Aorta (tissue), 5 donors: Measurements from ENCODE around the gene PROB1. TPM values are rescaled to one million over a fixed set of nuclear protein-coding genes. Genes with fewer than 3 reads are reported as not detected.
A peak's percentile ranks its signal among the peaks of the same experiment; 100 is the strongest.

Experiments
- ATAC-seq: fragments of 200-7000 bp; cut with Tn5 transposase; one replicate; pipeline ENCODE4 v1.9.1; 2022; ENCODE audit warnings: moderate library complexity; ENCODE audit not compliant: low FRiP score
- DNase-seq, 2 donors: peaks; one replicate each; pipeline ENCODE4 v3.0.0-alpha.2; 2020
- H3K27ac ChIP-seq, 2 donors: one replicate each; pipeline ENCODE4 v1.5.1; 2013; ENCODE audit warnings: low read length in 2 of 2, mild to moderate bottlenecking in 2 of 2, moderate library complexity in 2 of 2, control low read depth in 1 of 2, inconsistent platforms in 1 of 2, low read depth in 1 of 2
- H3K27me3 ChIP-seq, 2 donors: one replicate each; pipeline ENCODE4 v1.6.1; 2013; ENCODE audit warnings: control low read depth in 1 of 2, low read length in 1 of 2, mild to moderate bottlenecking in 1 of 2, moderate library complexity in 1 of 2; ENCODE audit not compliant: insufficient read depth in 2 of 2, control insufficient read depth in 1 of 2
- H3K36me3 ChIP-seq, 2 donors: one replicate each; pipeline ENCODE4 v1.6.1; 2013; ENCODE audit warnings: control low read depth in 1 of 2, low read length in 1 of 2, mild to moderate bottlenecking in 1 of 2; ENCODE audit not compliant: insufficient read depth in 2 of 2, control insufficient read depth in 1 of 2
- H3K4me1 ChIP-seq, 2 donors: one replicate each; pipeline ENCODE4 v1.6.1; 2013; ENCODE audit warnings: low read length in 2 of 2, control low read depth in 1 of 2, mild to moderate bottlenecking in 1 of 2, moderate library complexity in 1 of 2; ENCODE audit not compliant: insufficient read depth in 2 of 2, control insufficient read depth in 1 of 2
- H3K4me3 ChIP-seq, 2 donors: one replicate each; pipeline ENCODE4 v1.5.1; 2013; ENCODE audit warnings: low read length in 2 of 2, control low read depth in 1 of 2, mild to moderate bottlenecking in 1 of 2
- H3K9me3 ChIP-seq: one replicate; pipeline ENCODE4 v1.6.1; 2013; ENCODE audit warnings: mild to moderate bottlenecking, low read length; ENCODE audit not compliant: control insufficient read depth
- WGBS, 2 donors: extraction: QIAGEN DNeasy Blood & Tissue Kit; methylation state at CpG; one replicate each; pipeline ENCODE4 v1.1.7; 2013; 5-methylcytosine and 5-hydroxymethylcytosine counted together
- intact Hi-C, 2 donors: fragments of 100-400 bp; cut with DNase I; formaldehyde crosslinking; loops; one replicate each; pipeline versions ENCODE4 v1.14.2 to v1.15.0; 2022
- polyA plus RNA-seq, 2 donors: library from polyadenylated mRNA; stranded (reverse); fragments of 200-250 nt; gene quantifications; one replicate each; pipeline ENCODE4 v1.2.3, GENCODE V29; 2013
- total RNA-seq, 2 donors: library from RNA; stranded (reverse); fragmentation: NEBNext Ultra II Directional; extraction: Animal tissue kit (Norgen Biotek cat#: 25700); gene quantifications; one replicate each; pipeline ENCODE4 v1.2.1, GENCODE V29; 2021
- donor health status: healthy with polysubstance abuse.
- donor health status: Bipolar disorder and iron deficiency.
- donor health status: DM: no; HTN: no; CAD: no.
- donor health status: DM: no; HTN: no; CAD: no.
- donor health status: DM: yes; HTN: yes; CAD: no.

Gene PROB1
- total and polyA plus RNA-seq, 4 donors = 0.13 to 3.0 (median 1.1) TPM

DNA sequence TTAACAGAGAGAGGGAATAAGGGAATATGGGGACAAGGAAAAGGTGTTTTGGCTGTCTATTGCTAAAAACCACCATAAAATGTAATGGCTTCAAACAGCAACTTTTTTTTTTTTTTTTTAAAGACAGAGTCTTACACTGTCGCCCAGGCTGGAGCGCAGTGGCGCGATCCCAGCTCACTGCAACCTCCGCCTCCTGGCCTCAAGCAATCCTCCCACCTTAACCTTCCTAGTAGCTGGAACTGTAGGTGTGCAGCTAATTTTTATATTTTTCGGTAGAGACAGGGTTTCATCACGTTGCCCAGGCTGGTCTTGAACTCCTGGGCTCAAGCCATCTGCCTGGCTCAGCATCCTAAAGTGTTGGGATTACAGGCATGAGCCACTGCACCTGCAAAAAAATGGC is 13.3 kb upstream of the PROB1 start:
- Histone ChIP-seq H3K27ac (no peak overlapping the region), H3K36me3 (peaks cover 0 to 1% of the 10 kb centered on the region in 2 donors), H3K4me1 (no peaks in the 10 kb centered on the region), H3K9me3 (no peaks in the 10 kb centered on the region), H3K27me3 (no peaks in the 10 kb centered on the region), H3K4me3 (no peak overlapping the region)
- ATAC-seq (no peak), DNase-seq (no peak)
- intact Hi-C loops = no loop called here
- 88 to 94% methylated on average over 7 of the region's 7 CpGs for WGBS, 2 donors

DNA sequence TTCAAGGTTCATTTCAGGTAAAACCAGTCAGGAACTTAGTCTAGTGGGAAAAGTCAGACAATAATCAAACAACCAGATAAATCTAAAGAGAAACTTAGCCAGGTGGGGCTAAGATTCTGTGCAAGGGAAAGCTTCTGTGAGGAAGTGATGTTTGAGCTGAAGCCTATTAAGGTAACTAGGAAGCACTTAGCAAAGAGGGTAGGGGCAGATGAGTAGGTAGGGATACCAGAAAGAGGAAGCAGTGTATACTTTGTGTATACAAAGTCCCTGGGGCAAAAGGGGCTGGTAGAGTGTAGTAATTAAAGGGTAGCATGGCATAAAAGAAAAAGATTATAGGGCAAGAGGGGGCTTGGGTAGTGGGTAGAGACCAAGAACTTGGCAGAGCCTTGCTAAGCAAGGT is 12.6 kb upstream of the PROB1 start:
- no peak overlapping the region for H3K27ac ChIP-seq
- intact Hi-C loops = no loop called here
- no peaks in the 10 kb centered on the region for H3K4me1 ChIP-seq
- H3K9me3 ChIP-seq = no peaks in the 10 kb centered on the region
- no peaks in the 10 kb centered on the region for H3K36me3 ChIP-seq
- ATAC-seq = no peak
- no peak for DNase-seq
- H3K4me3 ChIP-seq = no peak overlapping the region
- no peaks in the 10 kb centered on the region for H3K27me3 ChIP-seq

DNA sequence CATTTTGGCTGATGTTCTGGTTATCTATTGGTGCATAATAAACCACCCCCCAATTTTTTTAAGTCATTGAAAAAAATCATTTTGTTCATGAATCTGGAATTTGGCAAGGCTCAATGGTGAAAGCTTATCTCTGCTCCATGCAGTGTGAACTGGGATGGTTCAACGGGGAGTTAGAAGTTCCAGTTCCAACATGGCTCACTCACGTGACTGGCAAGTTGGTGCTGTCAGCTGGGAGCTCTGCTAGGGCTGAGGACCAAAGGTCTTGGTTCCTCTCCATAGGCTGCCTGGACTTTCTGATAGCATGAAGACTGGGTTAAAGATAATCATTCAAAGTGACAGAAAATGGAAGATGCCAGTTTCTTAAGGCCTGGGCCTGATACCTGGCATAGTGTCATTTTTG is 12.1 kb upstream of the PROB1 start:
- H3K9me3 ChIP-seq = no peaks in the 10 kb centered on the region
- H3K4me1 ChIP-seq = no peaks in the 10 kb centered on the region
- H3K36me3 ChIP-seq = no peaks in the 10 kb centered on the region
- no peak overlapping the region for H3K4me3 ChIP-seq
- no peak for ATAC-seq
- no peaks in the 10 kb centered on the region for H3K27me3 ChIP-seq
- 51 to 52% methylated on average over 2 of the region's 2 CpGs for WGBS, 2 donors
- intact Hi-C loops = no loop called here
- DNase-seq = no peak
- no peak overlapping the region for H3K27ac ChIP-seq

DNA sequence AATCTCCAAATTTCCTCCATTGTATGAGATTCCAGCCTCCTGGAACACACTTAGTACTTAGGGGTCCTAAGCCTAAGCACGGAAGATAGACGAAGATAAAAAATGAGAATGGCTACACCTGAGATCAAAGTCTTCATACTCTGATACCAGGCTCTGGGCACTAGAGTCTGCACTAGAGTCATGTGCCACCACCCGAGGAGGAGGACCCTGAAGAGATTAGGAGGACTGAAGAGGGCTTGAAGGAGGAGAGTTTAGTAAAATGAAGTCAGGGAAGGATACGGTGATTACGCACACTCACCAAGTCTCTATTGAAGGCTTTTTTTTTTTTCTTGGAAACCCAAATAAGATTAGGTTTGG is 9.6 kb upstream of the PROB1 start:
- no peak for DNase-seq

DNA sequence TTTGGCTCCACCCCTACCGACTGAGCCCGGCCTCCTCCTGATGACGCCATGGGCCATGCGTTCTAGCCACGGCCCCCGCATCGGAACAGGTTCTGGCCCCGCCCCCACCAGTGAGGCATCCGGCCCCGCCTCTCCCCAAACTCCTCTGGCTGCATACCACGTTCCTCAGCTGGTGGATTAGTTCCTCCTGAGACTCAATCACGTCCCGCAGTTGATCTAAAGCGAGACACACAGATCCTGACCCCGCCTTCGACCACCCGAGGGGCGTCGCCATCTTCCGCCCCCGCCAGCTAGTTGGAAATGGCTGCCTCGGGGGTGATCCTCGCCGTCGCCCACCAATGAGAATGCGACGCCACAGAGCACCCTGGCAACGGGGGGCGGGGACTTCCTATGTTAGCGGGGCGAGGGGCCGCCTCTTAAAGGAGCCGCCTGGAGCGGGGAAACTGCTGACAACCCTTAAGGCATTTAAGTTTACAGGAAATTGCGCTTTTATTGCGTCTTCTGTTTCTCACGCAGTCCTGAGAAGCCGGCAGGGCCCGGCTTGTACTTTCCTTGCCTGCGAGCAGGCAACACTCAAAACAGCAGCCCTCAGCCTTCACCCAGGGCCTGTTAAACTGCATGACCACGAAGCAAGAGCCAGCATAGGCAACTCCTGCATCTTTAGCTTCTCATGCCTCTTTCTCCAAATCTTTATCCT is 9.0 kb upstream of the PROB1 start, which contains the start of gene SPATA24:
Gene SPATA24, minus strand, starts transcription at position 303 of the 697 bp plus-strand sequence. Its CDS starts 29 bp downstream, at position 274.
- no peaks in the 10 kb centered on the region for H3K27me3 ChIP-seq
- no peaks in the 10 kb centered on the region for H3K36me3 ChIP-seq
- intact Hi-C loops = no loop called here
- WGBS, 2 donors = 0 to 1% methylated on average over 39 to 41 of the region's 41 CpGs
- peak; percentile 97 for ATAC-seq
- no peaks in the 10 kb centered on the region for H3K4me1 ChIP-seq
- peak within 1 kb of the TSS; percentile 32 to 82 for H3K27ac ChIP-seq
- no peaks in the 10 kb centered on the region for H3K9me3 ChIP-seq
- H3K4me3 ChIP-seq = peak within 1 kb of the TSS; percentile 10 to 38
- DNase-seq = peak; percentile 99

More for the DNA sequence above, 9.6 kb upstream of the PROB1 start:
- H3K36me3 ChIP-seq = no peaks in the 10 kb centered on the region
- no peak overlapping the region for H3K4me3 ChIP-seq
- ATAC-seq = no peak
- no peaks in the 10 kb centered on the region for H3K9me3 ChIP-seq
- peak overlapping the region in 1 of 2 donors; percentile 42 for H3K27ac ChIP-seq
- intact Hi-C loops = no loop called here
- WGBS, 2 donors = 50 to 55% methylated on average over 5 of the region's 5 CpGs
- no peaks in the 10 kb centered on the region for H3K27me3 ChIP-seq
- H3K4me1 ChIP-seq = no peaks in the 10 kb centered on the region

DNA sequence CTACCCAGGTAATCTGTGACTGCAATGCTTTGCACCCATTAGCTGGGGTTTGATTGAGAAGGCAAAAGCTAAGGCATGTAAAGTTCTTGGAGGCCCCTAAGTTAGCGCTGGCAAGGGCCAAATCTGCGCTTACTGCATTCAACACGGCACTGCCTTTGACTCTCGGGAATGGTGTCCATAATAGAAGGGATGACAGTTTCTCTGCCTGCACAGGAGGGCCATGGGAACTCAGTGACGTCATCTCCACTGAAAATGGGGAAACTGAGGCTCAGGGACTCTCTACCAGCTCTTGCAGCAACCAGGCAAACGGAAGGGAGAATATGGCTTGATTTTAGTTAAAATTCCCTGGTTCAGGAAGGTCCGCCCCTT is 8.5 kb upstream of the PROB1 start:
- DNase-seq (no peak), ATAC-seq (peak; percentile 12)
- Histone ChIP-seq H3K27ac (peak overlapping the region in 1 of 2 donors; percentile 81), H3K27me3 (no peaks in the 10 kb centered on the region), H3K9me3 (no peaks in the 10 kb centered on the region), H3K36me3 (no peaks in the 10 kb centered on the region), H3K4me1 (no peaks in the 10 kb centered on the region), H3K4me3 (peak overlapping the region; percentile 10 to 38)
- intact Hi-C loops = no loop called here
- 17 to 22% methylated on average over 7 of the region's 7 CpGs for WGBS, 2 donors

DNA sequence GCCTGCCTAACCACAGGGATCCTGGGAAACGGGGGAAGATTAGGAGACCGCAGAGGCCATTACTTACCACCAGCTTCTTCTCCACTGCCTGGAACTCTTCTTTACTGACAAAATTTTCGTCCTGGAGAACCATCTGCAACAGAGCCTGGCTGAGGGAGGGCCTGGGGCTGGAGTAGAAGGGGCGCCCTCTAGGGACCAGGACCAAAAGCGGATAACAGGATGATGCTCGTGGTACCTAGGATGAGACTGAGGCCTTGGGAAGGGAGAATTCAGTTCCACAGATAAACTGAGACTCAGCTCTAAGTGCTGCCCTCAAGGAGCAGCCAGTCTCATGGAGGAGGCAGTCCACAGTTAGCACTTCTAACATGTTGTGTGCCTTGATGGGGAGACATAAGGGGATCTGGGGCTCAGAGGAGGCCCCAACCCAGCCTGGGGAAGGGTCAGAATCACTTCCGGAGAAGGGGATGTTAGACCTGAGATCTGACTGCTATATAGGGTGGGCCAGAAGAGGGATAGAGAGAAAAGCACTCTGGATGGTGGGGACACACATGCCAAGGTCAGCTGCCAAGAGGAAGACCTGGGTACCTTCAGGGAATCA is 7.8 kb upstream of the PROB1 start:
- no peaks in the 10 kb centered on the region for H3K4me1 ChIP-seq
- H3K9me3 ChIP-seq = no peaks in the 10 kb centered on the region
- H3K27ac ChIP-seq = no peak overlapping the region
- DNase-seq (peak in 1 of 2 donors; percentile 41), ATAC-seq (no peak)
- no peaks in the 10 kb centered on the region for H3K36me3 ChIP-seq
- H3K4me3 ChIP-seq = no peak overlapping the region
- intact Hi-C loops = no loop called here
- 84 to 87% methylated on average over 7 of the region's 7 CpGs for WGBS, 2 donors
- no peaks in the 10 kb centered on the region for H3K27me3 ChIP-seq

DNA sequence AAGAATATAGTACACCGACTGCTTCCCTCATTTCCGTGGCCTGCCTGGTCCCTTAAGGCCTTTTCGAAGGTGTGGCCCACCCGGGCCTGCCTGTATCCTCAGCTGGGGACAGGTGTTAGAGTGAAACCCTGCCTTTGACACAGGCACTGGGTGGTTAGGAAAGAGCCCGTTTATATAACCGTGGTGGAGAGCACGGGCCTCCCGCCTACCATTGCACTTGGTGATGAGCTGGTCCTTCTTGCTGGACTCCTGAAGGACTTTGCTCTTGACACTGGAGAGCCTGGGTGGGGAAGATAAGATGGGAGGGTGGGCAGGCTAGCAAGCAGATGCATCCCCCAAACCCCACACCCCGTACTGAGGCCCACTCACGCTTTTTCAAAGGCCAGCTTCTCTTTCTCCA is 6.6 kb upstream of the PROB1 start:
- no peaks in the 10 kb centered on the region for H3K4me1 ChIP-seq
- H3K27me3 ChIP-seq = no peaks in the 10 kb centered on the region
- intact Hi-C loops = no loop called here
- H3K4me3 ChIP-seq = no peak overlapping the region
- H3K27ac ChIP-seq = no peak overlapping the region
- ATAC-seq (no peak), DNase-seq (peak; percentile 20 to 42)
- H3K9me3 ChIP-seq = no peaks in the 10 kb centered on the region
- WGBS, 2 donors = 94 to 96% methylated on average over 10 of the region's 10 CpGs
- H3K36me3 ChIP-seq = no peaks in the 10 kb centered on the region

DNA sequence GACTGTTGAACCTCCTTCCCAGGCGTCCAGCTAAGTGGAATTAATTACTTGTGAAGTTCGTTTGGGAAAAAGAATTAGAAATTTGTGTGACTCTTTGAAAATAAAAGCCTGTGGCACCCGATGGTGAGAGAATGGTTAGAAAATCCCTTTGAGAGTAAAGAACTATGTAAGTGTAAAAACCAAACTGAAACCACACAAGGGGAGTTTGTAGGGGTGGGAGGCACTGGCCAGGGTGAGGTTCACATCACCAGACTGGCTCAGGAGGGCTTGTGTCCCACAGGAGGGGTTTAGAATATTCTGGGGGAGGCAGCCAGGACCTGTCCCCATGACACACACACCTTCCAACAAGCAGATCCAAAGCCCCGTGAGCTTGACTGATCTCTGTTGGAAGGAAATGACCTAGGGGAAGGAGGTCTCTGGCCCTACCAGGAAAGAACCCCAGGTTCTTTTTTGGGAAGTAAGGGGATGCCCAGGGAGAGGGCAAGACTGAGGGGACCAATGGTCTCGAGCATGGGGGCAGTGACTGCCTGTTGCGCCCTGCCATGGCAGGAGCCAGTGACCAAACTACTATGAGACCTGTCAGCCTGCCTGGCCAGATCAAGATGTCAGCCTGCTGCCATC is 4.7 kb upstream of the PROB1 start:
- 91 to 93% methylated on average over 6 of the region's 6 CpGs for WGBS, 2 donors
- Histone ChIP-seq H3K27me3 (no peaks in the 10 kb centered on the region), H3K27ac (no peak overlapping the region), H3K36me3 (no peaks in the 10 kb centered on the region), H3K4me3 (no peak overlapping the region), H3K4me1 (no peaks in the 10 kb centered on the region), H3K9me3 (no peaks in the 10 kb centered on the region)
- intact Hi-C loops = no loop called here
- DNase-seq = peak in 1 of 2 donors; percentile 19
- no peak for ATAC-seq
